Upper lobe of right lung (tissue), 1 donor: ENCODE data around the gene TMEM119. TPM values are rescaled to one million over a fixed set of nuclear protein-coding genes. Genes with fewer than 3 reads are reported as not detected.

Source experiments
- ATAC-seq: fragments of 200-7000 bp; cut with Tn5 transposase; one replicate; pipeline ENCODE4 v1.9.1; 2020; ENCODE audit warnings: mild to moderate bottlenecking, moderate library complexity
- DNase-seq: peaks from one replicate; pipeline ENCODE4 v3.0.0-alpha.2; 2020
- H3K27ac ChIP-seq: fragments of 200-600 bp; one replicate; pipeline ENCODE4 v1.8.0; 2022
- H3K27me3 ChIP-seq: fragments of 200-600 bp; one replicate; pipeline ENCODE4 v1.8.0; 2022; ENCODE audit warnings: mild to moderate bottlenecking
- H3K36me3 ChIP-seq: fragments of 200-600 bp; one replicate; pipeline ENCODE4 v1.8.0; 2022
- H3K4me1 ChIP-seq: fragments of 200-600 bp; one replicate; pipeline ENCODE4 v1.8.0; 2022
- H3K4me3 ChIP-seq: fragments of 200-600 bp; one replicate; pipeline ENCODE4 v1.8.0; 2022; ENCODE audit warnings: mild to moderate bottlenecking
- H3K9me3 ChIP-seq: fragments of 200-600 bp; one replicate; pipeline ENCODE4 v1.8.0; 2022
- CTCF ChIP-seq: fragments of 200-600 bp; IDR thresholded peaks from one replicate; pipeline ENCODE4 v1.8.0; 2022; ENCODE audit warnings: antibody characterized with exemption
- intact Hi-C: fragments of 100-400 bp; cut with DNase I; formaldehyde crosslinking; loops from one replicate; pipeline ENCODE4 v1.11.0; 2022
- long read RNA-seq: library from polyadenylated mRNA; unstranded; transcript quantifications from one replicate; pipeline ENCODE4 v2.0.0, GENCODE V29; 2021
- total RNA-seq: library from RNA; stranded (reverse); fragmentation: NEBNext Ultra II Directional; extraction: Animal tissue kit (Norgen Biotek cat#: 25700); gene quantifications from one replicate; pipeline ENCODE4 v1.2.1, GENCODE V29; 2021
- donor health status: DM: no; HTN: yes; CAD: no; lungs with severe emphysema.

The TMEM119 gene, protein sequence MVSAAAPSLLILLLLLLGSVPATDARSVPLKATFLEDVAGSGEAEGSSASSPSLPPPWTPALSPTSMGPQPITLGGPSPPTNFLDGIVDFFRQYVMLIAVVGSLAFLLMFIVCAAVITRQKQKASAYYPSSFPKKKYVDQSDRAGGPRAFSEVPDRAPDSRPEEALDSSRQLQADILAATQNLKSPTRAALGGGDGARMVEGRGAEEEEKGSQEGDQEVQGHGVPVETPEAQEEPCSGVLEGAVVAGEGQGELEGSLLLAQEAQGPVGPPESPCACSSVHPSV
- 43.8 TPM for total RNA-seq
- long read RNA-seq, transcript TMEM119-201 (2 exons, 2,707 nt), result major isoform, 56 of 123 reads
- long read RNA-seq, transcript TMEM119-202 (3 exons, 486 nt), result minor isoform, 17 of 123 reads
- long read RNA-seq, partial matches to known transcripts, result 50 of 123 reads
- long read RNA-seq, other reads (novel, unspliced or antisense), result 0 of 123 reads

GRCh38 chr12:108597559-108598471 is at the start of gene TMEM119:
TMEM119 (minus strand) TSS chr12:108598084; CDS start chr12:108592383, 5,701 bp downstream.
- Histone ChIP-seq H3K36me3 (no peaks in the 10 kb centered on the region), H3K27ac (peak within 1 kb of the TSS; percentile 45), H3K4me3 (peak within 1 kb of the TSS; percentile 41), H3K27me3 (no peaks in the 10 kb centered on the region), H3K9me3 (no peaks in the 10 kb centered on the region), H3K4me1 (no peaks in the 10 kb centered on the region)
- peak; percentile 50 for ATAC-seq
- no peak for DNase-seq
- TF ChIP-seq CTCF, result no peak
- intact Hi-C loops, result no loop called here

GRCh38 chr12:108646600-108647579 is 49.0 kb upstream of the TMEM119 start:
- H3K27ac ChIP-seq, result peak overlapping the region; percentile 59
- intact Hi-C loops, result no loop called here
- H3K4me3 ChIP-seq, result no peak overlapping the region

DNA sequence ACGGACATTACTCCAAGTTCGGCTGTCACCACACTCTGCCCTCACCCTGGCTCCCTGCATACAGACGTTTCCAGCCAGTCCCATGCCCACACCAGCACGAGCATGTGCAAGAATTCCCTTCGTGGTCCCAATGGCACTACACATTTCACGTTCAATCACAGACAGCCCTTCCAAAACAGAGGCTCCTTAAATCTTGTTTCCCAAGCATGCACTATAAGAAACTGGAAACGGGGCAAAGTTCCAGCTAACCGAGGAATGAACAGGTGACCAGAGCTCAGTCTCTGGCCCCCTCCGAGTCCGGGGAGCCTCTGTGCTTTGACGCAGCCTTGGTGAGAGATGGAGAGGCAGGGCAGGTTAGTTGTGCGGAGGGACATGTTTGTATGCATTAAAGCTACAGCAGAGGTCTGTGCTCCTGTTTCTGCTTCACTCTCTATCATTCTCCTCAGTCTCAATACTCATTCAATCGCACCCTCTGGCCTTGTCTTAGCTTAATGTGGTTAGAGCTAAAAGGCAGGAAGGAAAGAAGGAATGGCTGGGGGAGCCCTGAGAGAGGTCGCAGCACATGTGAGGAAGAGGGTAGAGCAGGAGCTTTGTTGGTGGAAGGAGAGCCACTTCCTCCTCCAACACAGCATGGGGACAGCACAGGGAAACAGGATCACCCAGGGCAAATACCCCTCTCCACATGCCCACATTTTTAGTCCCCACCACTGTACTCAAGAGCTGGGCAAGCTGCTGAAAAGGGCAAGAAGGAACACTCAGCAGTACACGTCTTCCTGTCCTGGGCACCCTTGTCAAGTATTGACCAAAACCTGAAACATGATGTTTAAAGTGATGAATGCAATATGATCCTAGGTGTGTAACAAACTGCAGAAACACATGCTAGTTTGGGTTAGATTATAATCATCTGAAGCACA is 48.1 kb upstream of the TMEM119 start:
- Histone ChIP-seq H3K9me3 (no peaks in the 10 kb centered on the region), H3K4me1 (peaks cover 55% of the 10 kb centered on the region), H3K27ac (peak overlapping the region; percentile 59), H3K4me3 (no peak overlapping the region), H3K27me3 (no peaks in the 10 kb centered on the region), H3K36me3 (peaks cover 54% of the 10 kb centered on the region)
- DNase-seq, result no peak
- no peak for TF ChIP-seq CTCF
- intact Hi-C loops, result no loop called here
- ATAC-seq, result no peak

More at GRCh38 chr12:108646600-108647579, 49.0 kb upstream of the TMEM119 start:
- Histone ChIP-seq H3K4me1 (peaks cover 48% of the 10 kb centered on the region), H3K9me3 (no peaks in the 10 kb centered on the region), H3K27me3 (no peaks in the 10 kb centered on the region), H3K36me3 (peaks cover 63% of the 10 kb centered on the region)
- TF ChIP-seq CTCF, result no peak
- DNase-seq, result no peak
- ATAC-seq, result no peak

DNA sequence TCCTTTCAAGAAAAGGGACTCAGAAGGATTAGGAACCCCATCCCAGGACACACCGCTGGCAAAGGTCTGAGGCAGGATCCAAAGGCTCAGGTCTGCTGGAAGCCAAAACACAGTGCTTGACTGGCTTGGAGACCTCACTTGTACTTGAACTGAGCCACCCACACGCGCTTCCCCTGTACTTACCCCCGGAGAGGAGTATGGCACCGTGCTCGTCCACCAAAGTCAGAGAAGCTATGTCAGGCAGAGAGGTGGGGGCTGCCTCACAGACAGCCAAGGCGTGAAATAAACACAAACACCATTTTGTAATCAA is 46.9 kb upstream of the TMEM119 start:
- peaks cover 48% of the 10 kb centered on the region for H3K4me1 ChIP-seq
- H3K27ac ChIP-seq, result peak overlapping the region; percentile 79

More for the DNA sequence above, 46.9 kb upstream of the TMEM119 start:
- ATAC-seq, result no peak
- intact Hi-C loops, result no loop called here
- no peak for DNase-seq
- Histone ChIP-seq H3K4me3 (no peak overlapping the region), H3K27me3 (no peaks in the 10 kb centered on the region), H3K9me3 (no peaks in the 10 kb centered on the region), H3K36me3 (peaks cover 43% of the 10 kb centered on the region)
- no peak for TF ChIP-seq CTCF
